HepG2 (cell line): ENCODE results near the gene PTH2. TPM values are rescaled to one million over a fixed set of nuclear protein-coding genes. Genes with fewer than 3 reads are reported as not detected.

ENCODE experiments used
- ATAC-seq: fragments of 200-7000 bp; cut with Tn5 transposase; 3 replicates; pipeline ENCODE4 v1.9.1; 2020; ENCODE audit warnings: mild to moderate bottlenecking, moderate library complexity
- BruUV-seq: library from RNA; stranded (reverse); fragments of 400-500 nt; replicated peaks from 2 replicates; lab custom pipeline; 2021; lab: Mats Ljungman, UMichigan
- CTCF ChIA-PET: fragments of 300-600 bp; formaldehyde crosslinking; extraction: SDS; loops from one replicate; lab custom pipeline; 2021; ENCODE audit warnings: low total read pairs, inconsistent platforms, low intra/inter-chr PET ratio; lab: Yijun Ruan, JAX
- POLR2A ChIA-PET: fragments of 350-600 bp; sonication (Branson Sonifier 250); formaldehyde crosslinking; loops from one replicate; lab custom pipeline; 2020; ENCODE audit warnings: antibody characterized with exemption, inconsistent platforms; lab: Yijun Ruan, JAX
- DNase-seq: peaks from one replicate; pipeline ENCODE4 v3.0.0-alpha.2; 2015; ENCODE audit warnings: low spot score
- FAIRE-seq: peaks from 3 replicates; lab custom pipeline; 2011; peaks lifted over from hg19 to GRCh38; lab: Jason Lieb, UNC
- H2AFZ ChIP-seq: one replicate; pipeline ENCODE4 v1.6.1; 2011; ENCODE audit warnings: low read length, inconsistent platforms
- H3K27ac ChIP-seq: fragments of 300-600 bp; 3 replicates; pipeline ENCODE4 v1.8.0; 2011; ENCODE audit warnings: mixed run types, mild to moderate bottlenecking, mixed read lengths, low read length, inconsistent platforms; ENCODE audit not compliant: insufficient read depth; ENCODE audit errors: extremely low read length
- H3K27me3 ChIP-seq, 2 experiments: fragments of 200-600 bp in 1 of 2; 2 replicates in 1 of 2; 3 replicates in 1 of 2; pipeline versions ENCODE4 v1.6.0 to v1.8.0; 2011; ENCODE audit warnings: low read length in 2 of 2, mild to moderate bottlenecking in 2 of 2, moderate library complexity in 2 of 2, inconsistent platforms in 1 of 2; ENCODE audit not compliant: insufficient read depth in 2 of 2, control insufficient read depth in 1 of 2
- H3K36me3 ChIP-seq, 2 experiments: fragments of 200-600 bp in 1 of 2; replicated peaks in 1 of 2; 2 replicates in 1 of 2; 3 replicates in 1 of 2; pipeline versions ENCODE4 v1.5.1 to v1.8.0; 2011; ENCODE audit warnings: low read length in 2 of 2, inconsistent platforms in 1 of 2; ENCODE audit not compliant: insufficient read depth in 2 of 2, control insufficient read depth in 1 of 2
- H3K4me1 ChIP-seq: 2 replicates; pipeline ENCODE4 v1.5.1; 2012; ENCODE audit warnings: low read length, inconsistent platforms; ENCODE audit not compliant: insufficient read depth
- H3K4me2 ChIP-seq: 2 replicates; pipeline ENCODE4 v1.6.0; 2011; ENCODE audit warnings: low read depth, low read length, inconsistent platforms
- H3K4me3 ChIP-seq, 3 experiments: fragments of 200-600 bp in 1 of 3; sonication (generic), shearing (Covaris generic) in 1 of 3; replicated peaks in 1 of 3; 2 replicates each; pipeline ENCODE4 v1.5.1; 2011 to 2016; ENCODE audit warnings: low read length in 3 of 3, inconsistent platforms in 2 of 3, low read depth in 2 of 3, mild to moderate bottlenecking in 2 of 3, control low read depth in 1 of 3, mixed read lengths in 1 of 3; ENCODE audit not compliant: insufficient read depth in 1 of 3
- H3K79me2 ChIP-seq: one replicate; pipeline ENCODE4 v1.6.1; 2011; ENCODE audit warnings: low read length, inconsistent platforms; ENCODE audit not compliant: insufficient read depth
- H3K9ac ChIP-seq: 2 replicates; pipeline ENCODE4 v1.6.0; 2011; ENCODE audit warnings: mild to moderate bottlenecking, low read depth, low read length, inconsistent platforms; ENCODE audit not compliant: insufficient read depth
- H3K9me3 ChIP-seq: 2 replicates; pipeline ENCODE4 v1.5.1; 2012; ENCODE audit warnings: mild to moderate bottlenecking, low read length
- H4K20me1 ChIP-seq: 2 replicates; pipeline ENCODE4 v1.6.0; 2011; ENCODE audit warnings: inconsistent platforms, mild to moderate bottlenecking, low read length, moderate library complexity; ENCODE audit not compliant: insufficient read depth
- HINFP ChIP-seq: sonication (generic); formaldehyde crosslinking; IDR thresholded peaks from 2 replicates; pipeline ENCODE4 v1.4.0; 2020; ENCODE audit warnings: low read depth, mild to moderate bottlenecking, missing genetic modification reagents
- HIVEP1 ChIP-seq: sonication (generic); formaldehyde crosslinking; IDR thresholded peaks from 2 replicates; pipeline ENCODE4 v1.4.0; 2020; ENCODE audit warnings: mild to moderate bottlenecking, missing genetic modification reagents
- IKZF1 ChIP-seq: fragments of 450-650 bp; IDR thresholded peaks from 2 replicates; pipeline ENCODE4 v1.7.1; 2016
- RXRA ChIP-seq: sonication (generic); formaldehyde crosslinking; IDR thresholded peaks from 2 replicates; pipeline ENCODE4 v1.5.1; 2020; ENCODE audit warnings: missing genetic modification reagents
- SMAD9 ChIP-seq: sonication (generic); formaldehyde crosslinking; IDR thresholded peaks from 2 replicates; pipeline ENCODE4 v1.5.1; 2020; ENCODE audit warnings: mild to moderate bottlenecking, missing genetic modification reagents
- TBL1XR1 ChIP-seq: fragments of 150-350 bp; IDR thresholded peaks from 2 replicates; pipeline ENCODE4 v1.6.1; 2014; ENCODE audit warnings: borderline replicate concordance, low read length; ENCODE audit not compliant: partially characterized antibody
- ZBTB39 ChIP-seq: sonication (generic); formaldehyde crosslinking; IDR thresholded peaks from 2 replicates; pipeline ENCODE4 v1.5.0; 2020; ENCODE audit warnings: missing genetic modification reagents
- ZBTB49 ChIP-seq: sonication (generic); formaldehyde crosslinking; IDR thresholded peaks from 2 replicates; pipeline ENCODE4 v1.4.0; 2020; ENCODE audit warnings: missing genetic modification reagents, borderline replicate concordance
- ZFX ChIP-seq: sonication (generic); formaldehyde crosslinking; IDR thresholded peaks from 2 replicates; pipeline ENCODE4 v1.4.0; 2020; ENCODE audit warnings: mild to moderate bottlenecking, low read depth, missing genetic modification reagents, moderate library complexity
- ZNF10 ChIP-seq: sonication (generic); formaldehyde crosslinking; IDR thresholded peaks from 2 replicates; pipeline ENCODE4 v1.4.0; 2020; ENCODE audit warnings: mild to moderate bottlenecking, low read depth, missing genetic modification reagents, borderline replicate concordance
- ZNF431 ChIP-seq: sonication (generic); formaldehyde crosslinking; IDR thresholded peaks from 2 replicates; pipeline ENCODE4 v1.9.0; 2022; ENCODE audit warnings: missing genetic modification reagents, low read depth, mild to moderate bottlenecking, borderline replicate concordance
- ZNF460 ChIP-seq: sonication (generic); formaldehyde crosslinking; IDR thresholded peaks from 2 replicates; pipeline ENCODE4 v1.5.1; 2020; ENCODE audit warnings: missing genetic modification reagents, mild to moderate bottlenecking, borderline replicate concordance
- ZNF776 ChIP-seq: sonication (generic); formaldehyde crosslinking; IDR thresholded peaks from 2 replicates; pipeline ENCODE4 v1.4.0; 2020; ENCODE audit warnings: mild to moderate bottlenecking, missing genetic modification reagents
- ZSCAN12 ChIP-seq: sonication (generic); formaldehyde crosslinking; IDR thresholded peaks from 2 replicates; pipeline ENCODE4 v1.9.0; 2021; ENCODE audit warnings: mild to moderate bottlenecking, missing genetic modification reagents
- WGBS: methylation state at CpG from one replicate; pipeline ENCODE4 v1.1.6; 2017; ENCODE audit warnings: low lambda C conversion rate; 5-methylcytosine and 5-hydroxymethylcytosine counted together
- in situ Hi-C: cut with HindIII; loops from 2 replicates; pipeline ENCODE4 v1.10.0; 2017; ENCODE audit warnings: low pct_unique_long_range_greater_than_20kb; ENCODE audit not compliant: extremely low pct_ligation_motif_present
- intact Hi-C: fragments of 100-400 bp; cut with micrococcal nuclease; formaldehyde crosslinking; loops from one replicate; pipeline ENCODE4 v1.10.0; 2022; ENCODE audit not compliant: unreplicated experiment
- polyA plus RNA-seq, 8 experiments: library from polyadenylated mRNA; depleted of rRNA in 3 of 8; stranded (reverse) in 7 of 8; unstranded in 1 of 8; fragments of >200 nt; fragmentation: Illumina TruSeq in 4 of 8; extraction: Trizol in 4 of 8; gene quantifications; 2 replicates each; pipeline versions ENCODE4 v1.2.1 to v1.2.3, GENCODE V29; 2011 to 2016; ENCODE audit warnings: low read depth in 4 of 8, missing spikeins in 1 of 8, mixed read lengths in 1 of 8; ENCODE audit not compliant: insufficient read depth in 1 of 8
- total RNA-seq, 5 experiments: library from RNA; depleted of rRNA; stranded (reverse); fragments of >200 nt; fragmentation: Illumina TruSeq; extraction: Trizol; gene quantifications; 2 replicates each; pipeline ENCODE4 v1.2.3, GENCODE V29; 2016; ENCODE audit warnings: low read depth in 1 of 5

PTH2 gene
- total and polyA plus RNA-seq, 2 of the 13 experiments (the other 11 are each of a cell fraction or from before 2014, with no cell fraction given): not detected

GRCh38 chr19:49380391-49380790, 42.9 kb downstream of the PTH2 start:
- ChIA-PET POLR2A (no interaction called here), CTCF (no interaction called here)
- Histone ChIP-seq H3K4me2 (no peak overlapping the region), H2AFZ (no peak overlapping the region), H3K36me3 (no peaks in the 10 kb centered on the region), H3K27ac (no peak overlapping the region), H3K9ac (no peak overlapping the region), H4K20me1 (no peaks in the 10 kb centered on the region), H3K27me3 (peaks cover 0 to 4% of the 10 kb centered on the region in 2 experiments; a peak in 2 of 5 replicates), H3K79me2 (no peaks in the 10 kb centered on the region)
- DNase-seq: no peak
- BruUV-seq: no TSS peak
- FAIRE-seq: no peak
- in situ Hi-C loops: no loop called here
- 38% methylated on average over 3 of the region's 3 CpGs for WGBS
- no peak for ATAC-seq
- intact Hi-C loops: no loop called here
- TF ChIP-seq ZNF431 (CRISPR knock-in tag) (no peak), ZFX (no peak), HINFP (no peak), SMAD9 (CRISPR knock-in tag) (no peak)
- TF ChIP-seq, all 625 proteins: peak for 0
- no peak overlapping the region for H3K4me3 ChIP-seq
- H3K4me1 ChIP-seq: no peaks in the 10 kb centered on the region
- H3K9me3 ChIP-seq: no peaks in the 10 kb centered on the region

- ATAC-seq: no peak
- no peak for FAIRE-seq
These were observed 44.7 kb downstream of the PTH2 start for GRCh38 chr19:49378512-49378911.

More at GRCh38 chr19:49378512-49378911, 44.7 kb downstream of the PTH2 start:
- Histone ChIP-seq H3K9me3 (no peaks in the 10 kb centered on the region), H2AFZ (no peak overlapping the region), H3K4me1 (no peaks in the 10 kb centered on the region), H3K9ac (no peak overlapping the region), H3K27me3 (peaks cover 0 to 4% of the 10 kb centered on the region in 2 experiments; a peak in 3 of 5 replicates), H3K36me3 (no peaks in the 10 kb centered on the region), H4K20me1 (no peaks in the 10 kb centered on the region), H3K27ac (no peak overlapping the region), H3K4me2 (no peak overlapping the region), H3K79me2 (no peaks in the 10 kb centered on the region), H3K4me3 (no peak overlapping the region)
- in situ Hi-C loops (no loop called here), intact Hi-C loops (no loop called here)
- CTCF ChIA-PET: no interaction called here
- WGBS: 27% methylated on average over 3 of the region's 3 CpGs
- DNase-seq: no peak
- POLR2A ChIA-PET: no interaction called here
- no peak for TF ChIP-seq ZNF460 (CRISPR knock-in tag)
- no peak for TF ChIP-seq HIVEP1
- TF ChIP-seq ZBTB49 (CRISPR knock-in tag): no peak
- TF ChIP-seq ZNF776 (CRISPR knock-in tag): no peak
- no peak for TF ChIP-seq ZSCAN12
- TF ChIP-seq ZNF10 (CRISPR knock-in tag): no peak
- TF ChIP-seq TBL1XR1: no peak
- TF ChIP-seq RXRA (CRISPR knock-in tag): no peak
- TF ChIP-seq ZBTB39 (CRISPR knock-in tag): no peak
- no peak for TF ChIP-seq IKZF1
- BruUV-seq: no TSS peak
